ENCODE data around the gene TMEM198. TPM values are rescaled to one million over a fixed set of nuclear protein-coding genes. Genes with fewer than 3 reads are reported as not detected.

TMEM198 gene
- polyA plus RNA-seq: under 1 TPM in 1 of 3 donors, not detected in 2; 0.44 TPM

- peak within 1 kb of the TSS; percentile 52 to 86 (median 72) for H3K27ac Mint-ChIP-seq
- H3K4me1 Mint-ChIP-seq: peaks cover 26 to 30% of the 10 kb centered on the region in 2 donors
- peak within 1 kb of the TSS; percentile 85 to 92 (median 86) for H3K4me3 Mint-ChIP-seq
- no peaks in the 10 kb centered on the region for H3K9me3 Mint-ChIP-seq
- peak; percentile 93 to 94 (median 93) for DNase-seq
- no peaks in the 10 kb centered on the region for H3K36me3 Mint-ChIP-seq
- peaks cover 5 to 8% (median 7%) of the 10 kb centered on the region in 3 donors for H3K27me3 Mint-ChIP-seq (ENCODE audit: low read depth in 3 of 3)
Observed at GRCh38 chr2:219543596-219544358, at the start of gene TMEM198, which contains the start of gene CHPF. TMEM198 (plus strand) TSS chr2:219544028; CDS start chr2:219544728, 700 bp downstream. CHPF (minus strand) TSS chr2:219543809; CDS start chr2:219543538, 271 bp downstream.

GRCh38 chr2:219494952-219495530 lies 48.8 kb upstream of the TMEM198 start:
- H3K27me3 Mint-ChIP-seq (ENCODE audit: low read depth in 3 of 3): peaks cover 5 to 18% (median 16%) of the 10 kb centered on the region in 3 donors
- no peak overlapping the region for H3K4me3 Mint-ChIP-seq
- peaks cover 23 to 28% of the 10 kb centered on the region in 2 donors for H3K4me1 Mint-ChIP-seq
- no peaks in the 10 kb centered on the region for H3K36me3 Mint-ChIP-seq
- peaks cover 0 to 2% (median 0%) of the 10 kb centered on the region in 6 donors for H3K9me3 Mint-ChIP-seq
- H3K27ac Mint-ChIP-seq: no peak overlapping the region
- no peak for DNase-seq

GRCh38 chr2:219495531-219496122 lies 48.2 kb upstream of the TMEM198 start:
- H3K4me3 Mint-ChIP-seq: no peak overlapping the region
- H3K27me3 Mint-ChIP-seq (ENCODE audit: low read depth in 3 of 3): peaks cover 5 to 18% (median 16%) of the 10 kb centered on the region in 3 donors
- H3K9me3 Mint-ChIP-seq: peaks cover 0 to 2% (median 0%) of the 10 kb centered on the region in 6 donors
- H3K36me3 Mint-ChIP-seq: no peaks in the 10 kb centered on the region
- no peak overlapping the region for H3K27ac Mint-ChIP-seq
- peaks cover 27 to 34% of the 10 kb centered on the region in 2 donors for H3K4me1 Mint-ChIP-seq
- DNase-seq: peak; percentile 32 to 38 (median 34)

- Mint-ChIP-seq H3K4me1 (peaks cover 27 to 36% of the 10 kb centered on the region in 2 donors), H3K36me3 (no peaks in the 10 kb centered on the region), H3K9me3 (peaks cover 0 to 2% (median 0%) of the 10 kb centered on the region in 6 donors), H3K4me3 (peak overlapping the region in 4 of 5 donors; percentile 53 to 63 (median 56)), H3K27me3 (ENCODE audit: low read depth in 3 of 3) (peaks cover 5 to 18% (median 16%) of the 10 kb centered on the region in 3 donors), H3K27ac (no peak overlapping the region)
- no peak for DNase-seq
Observed at GRCh38 chr2:219496247-219496824, 47.5 kb upstream of the TMEM198 start.

- no peaks in the 10 kb centered on the region for H3K36me3 Mint-ChIP-seq
- DNase-seq: no peak
- H3K4me1 Mint-ChIP-seq: peaks cover 27 to 36% of the 10 kb centered on the region in 2 donors
- no peak overlapping the region for H3K27ac Mint-ChIP-seq
- H3K9me3 Mint-ChIP-seq: peaks cover 0 to 2% (median 0%) of the 10 kb centered on the region in 6 donors
- H3K4me3 Mint-ChIP-seq: peak overlapping the region; percentile 94 to 99 (median 96)
- peaks cover 5 to 18% (median 13%) of the 10 kb centered on the region in 3 donors for H3K27me3 Mint-ChIP-seq (ENCODE audit: low read depth in 3 of 3)
Observed at GRCh38 chr2:219496825-219497494, 46.9 kb upstream of the TMEM198 start.

DNA sequence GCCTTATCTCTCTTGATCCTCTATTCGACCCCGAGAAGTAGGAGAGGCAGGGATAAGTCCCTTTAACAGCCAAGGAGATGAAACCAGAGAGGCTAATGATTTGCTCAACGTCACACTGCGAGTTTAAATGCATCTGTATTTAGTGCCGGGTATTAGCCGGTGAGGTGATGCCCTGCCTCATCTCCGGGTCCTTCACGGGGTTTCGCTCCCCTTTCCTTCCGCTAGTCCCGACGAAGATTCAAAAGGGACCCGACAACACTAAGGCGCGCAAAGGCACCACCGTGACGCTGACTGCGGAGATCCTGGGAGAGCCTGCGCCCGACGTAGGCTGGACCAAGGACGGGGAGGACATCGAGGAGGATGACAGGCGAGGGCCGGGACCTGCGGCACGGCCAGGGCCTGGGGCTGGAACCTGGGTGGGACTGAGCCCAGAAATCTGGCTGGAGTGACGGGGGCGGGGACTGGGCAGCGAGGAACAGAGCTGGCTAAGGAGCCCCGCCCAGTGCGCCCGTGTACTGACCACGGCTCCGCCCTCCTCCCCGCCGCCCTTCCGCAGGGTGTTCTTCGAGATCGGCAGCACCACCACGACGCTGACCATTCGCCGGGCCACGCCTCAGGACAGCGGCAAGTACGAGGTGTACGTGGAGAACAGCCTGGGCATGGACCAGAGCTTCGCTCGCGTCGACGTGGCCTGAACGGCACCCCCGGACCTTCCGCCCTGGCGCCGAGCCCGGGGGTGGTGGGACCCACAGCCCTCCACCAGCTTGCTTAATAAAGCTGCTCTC lies 46.1 kb upstream of the TMEM198 start:
- DNase-seq: peak; percentile 22 to 35 (median 31)
- peaks cover 27 to 36% of the 10 kb centered on the region in 2 donors for H3K4me1 Mint-ChIP-seq
- H3K9me3 Mint-ChIP-seq: peaks cover 0 to 2% (median 0%) of the 10 kb centered on the region in 6 donors
- peak overlapping the region in 2 of 6 donors; percentile 80 to 93 for H3K27ac Mint-ChIP-seq
- H3K4me3 Mint-ChIP-seq: peak overlapping the region; percentile 94 to 99 (median 96)
- H3K27me3 Mint-ChIP-seq (ENCODE audit: low read depth in 3 of 3): peaks cover 5 to 18% (median 14%) of the 10 kb centered on the region in 3 donors
- H3K36me3 Mint-ChIP-seq: peaks cover 0 to 4% (median 0%) of the 10 kb centered on the region in 3 donors

- peaks cover under 1 to 5% (median 2%) of the 10 kb centered on the region in 3 donors for H3K36me3 Mint-ChIP-seq
- peaks cover 5 to 13% (median 12%) of the 10 kb centered on the region in 3 donors for H3K27me3 Mint-ChIP-seq (ENCODE audit: low read depth in 3 of 3)
- peaks cover 27 to 36% of the 10 kb centered on the region in 2 donors for H3K4me1 Mint-ChIP-seq
- peak within 1 kb of the TSS; percentile 94 to 99 (median 96) for H3K4me3 Mint-ChIP-seq
- peak within 1 kb of the TSS; percentile 80 to 95 (median 92) for H3K27ac Mint-ChIP-seq
- peak; percentile 83 to 87 (median 85) for DNase-seq
- peaks cover 0 to 2% (median 0%) of the 10 kb centered on the region in 6 donors for H3K9me3 Mint-ChIP-seq
Observed at GRCh38 chr2:219498280-219499057, 45.4 kb upstream of the TMEM198 start, which contains the start of gene GMPPA. GMPPA (plus strand) TSS chr2:219498891; CDS start chr2:219499976, 1,085 bp downstream.

DNA sequence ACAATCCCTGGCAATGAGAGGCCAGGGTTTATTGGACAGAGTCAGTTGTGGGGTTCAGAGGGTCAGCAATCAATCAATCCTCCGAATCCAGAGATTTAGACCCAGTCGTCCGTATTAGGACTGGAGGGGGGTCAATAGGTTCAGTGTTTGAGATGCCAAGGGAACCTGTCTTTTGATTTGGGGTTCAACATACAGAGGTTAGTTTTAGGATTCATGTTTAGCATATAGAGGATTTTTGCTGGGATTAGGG lies 44.8 kb upstream of the TMEM198 start:
- Mint-ChIP-seq H3K4me3 (peak overlapping the region; percentile 94 to 99 (median 96)), H3K4me1 (peaks cover 27 to 36% of the 10 kb centered on the region in 2 donors), H3K27ac (peak overlapping the region; percentile 80 to 95 (median 92)), H3K9me3 (peaks cover 0 to 2% (median 0%) of the 10 kb centered on the region in 6 donors), H3K27me3 (ENCODE audit: low read depth in 3 of 3) (peaks cover 5 to 15% (median 12%) of the 10 kb centered on the region in 3 donors), H3K36me3 (peaks cover 5 to 10% (median 6%) of the 10 kb centered on the region in 3 donors)
- DNase-seq: no peak

- Mint-ChIP-seq H3K4me1 (peaks cover 27 to 36% of the 10 kb centered on the region in 2 donors), H3K4me3 (peak overlapping the region; percentile 94 to 99 (median 96)), H3K27me3 (ENCODE audit: low read depth in 3 of 3) (peaks cover 5 to 15% (median 12%) of the 10 kb centered on the region in 3 donors), H3K9me3 (peaks cover 0 to 2% (median 0%) of the 10 kb centered on the region in 6 donors), H3K27ac (peak overlapping the region; percentile 80 to 95 (median 92)), H3K36me3 (peaks cover 9 to 16% (median 12%) of the 10 kb centered on the region in 3 donors)
- DNase-seq: no peak
Observed at GRCh38 chr2:219499555-219499954, 44.3 kb upstream of the TMEM198 start.

DNA sequence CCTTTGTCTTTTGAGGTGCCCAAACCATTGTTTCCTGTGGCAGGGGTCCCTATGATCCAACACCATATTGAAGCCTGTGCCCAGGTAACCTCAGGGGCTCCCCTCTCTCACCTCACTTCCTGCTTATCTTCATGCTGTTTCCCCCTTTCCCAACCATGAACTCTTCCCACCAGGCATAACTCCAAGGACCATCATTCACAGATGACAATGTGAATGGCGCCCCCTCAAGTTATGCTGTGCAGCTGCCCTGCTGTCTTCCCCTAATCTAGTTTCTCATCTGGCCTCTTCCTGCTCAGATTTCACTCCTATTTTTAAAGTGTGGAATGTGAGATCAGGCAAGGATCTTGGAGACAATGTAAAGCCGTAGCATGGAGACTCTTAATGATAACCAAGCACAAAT lies 43.7 kb upstream of the TMEM198 start:
- Mint-ChIP-seq H3K27me3 (ENCODE audit: low read depth in 3 of 3) (peaks cover 5 to 15% (median 8%) of the 10 kb centered on the region in 3 donors), H3K36me3 (peaks cover 12 to 19% (median 14%) of the 10 kb centered on the region in 3 donors), H3K4me3 (peak overlapping the region; percentile 49 to 99 (median 94)), H3K27ac (peak overlapping the region in 5 of 6 donors; percentile 65 to 93 (median 76)), H3K9me3 (peaks cover 0 to 2% (median 0%) of the 10 kb centered on the region in 6 donors), H3K4me1 (peaks cover 27 to 36% of the 10 kb centered on the region in 2 donors)
- no peak for DNase-seq

GRCh38 chr2:219501849-219502248 lies 42.0 kb upstream of the TMEM198 start:
- Mint-ChIP-seq H3K36me3 (peaks cover 16 to 24% (median 20%) of the 10 kb centered on the region in 3 donors), H3K4me3 (no peak overlapping the region), H3K9me3 (peaks cover 0 to 2% (median 0%) of the 10 kb centered on the region in 6 donors), H3K27me3 (ENCODE audit: low read depth in 3 of 3) (peaks cover 5 to 10% (median 8%) of the 10 kb centered on the region in 3 donors), H3K4me1 (peaks cover 27 to 36% of the 10 kb centered on the region in 2 donors), H3K27ac (no peak overlapping the region)
- DNase-seq: no peak
